Right lung (tissue), 5 donors: ENCODE measurements around the gene ATP8B4. TPM values are rescaled to one million over a fixed set of nuclear protein-coding genes. Genes with fewer than 3 reads are reported as not detected.
"Not testable (repeated sequence)": the region's sequence is repeated elsewhere in the genome, so short reads cannot be mapped to it uniquely, and the experiment has no call there.

ENCODE experiments used
- DNase-seq, 2 donors: peaks; one replicate each; pipeline ENCODE4 v3.0.0-alpha.2; 2013
- polyA plus RNA-seq, 5 donors: library from polyadenylated mRNA; unstranded; fragments of 120-200 nt; gene quantifications; one replicate each; pipeline versions ENCODE4 v1.2.1 to v1.2.3, GENCODE V29; 2013; ENCODE audit warnings: inconsistent platforms in 1 of 5, low replicate concordance in 1 of 5; ENCODE audit not compliant: insufficient read length in 5 of 5, insufficient read depth in 1 of 5

The ATP8B4 gene
- polyA plus RNA-seq, 5 donors = 1.7 to 3.0 (median 2.2) TPM

DNA sequence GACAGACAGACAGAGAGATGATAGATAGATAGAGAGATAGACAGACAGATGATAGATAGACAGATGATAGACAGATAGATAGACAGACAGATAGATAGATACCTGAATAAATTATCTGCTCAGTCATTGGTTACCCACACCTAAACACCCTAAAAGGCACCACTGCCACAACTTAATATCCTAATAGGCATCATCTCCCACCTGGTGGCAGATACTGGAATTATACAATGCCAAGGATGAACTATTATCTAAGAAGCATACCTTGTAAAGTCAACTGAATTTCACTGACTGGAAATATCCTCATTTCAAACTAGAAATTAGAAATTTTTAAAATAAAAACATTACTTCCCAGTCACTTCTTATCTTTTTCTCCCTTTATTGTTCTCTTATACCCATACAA, 19.4 kb upstream of the ATP8B4 start:
- no peak for DNase-seq

DNA sequence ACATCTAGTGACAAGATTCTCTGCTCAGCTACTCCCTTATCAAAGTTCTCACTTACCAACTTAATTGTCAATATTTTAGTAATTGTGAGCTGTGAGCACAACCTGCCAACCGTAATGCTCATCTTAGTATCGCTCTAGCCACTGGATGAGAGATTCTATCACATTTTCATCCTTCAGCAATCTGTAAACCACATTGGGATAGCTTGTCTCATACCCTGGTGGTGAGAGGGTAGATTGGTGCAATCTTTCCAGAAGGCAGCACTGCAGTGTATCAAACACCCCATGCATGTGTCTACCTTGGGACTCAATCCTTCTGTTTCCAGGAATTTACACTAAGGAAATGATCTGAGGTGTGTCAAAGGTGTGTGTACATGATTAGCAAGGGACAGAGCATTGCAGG, 18.9 kb upstream of the ATP8B4 start:
- no peak for DNase-seq

DNA sequence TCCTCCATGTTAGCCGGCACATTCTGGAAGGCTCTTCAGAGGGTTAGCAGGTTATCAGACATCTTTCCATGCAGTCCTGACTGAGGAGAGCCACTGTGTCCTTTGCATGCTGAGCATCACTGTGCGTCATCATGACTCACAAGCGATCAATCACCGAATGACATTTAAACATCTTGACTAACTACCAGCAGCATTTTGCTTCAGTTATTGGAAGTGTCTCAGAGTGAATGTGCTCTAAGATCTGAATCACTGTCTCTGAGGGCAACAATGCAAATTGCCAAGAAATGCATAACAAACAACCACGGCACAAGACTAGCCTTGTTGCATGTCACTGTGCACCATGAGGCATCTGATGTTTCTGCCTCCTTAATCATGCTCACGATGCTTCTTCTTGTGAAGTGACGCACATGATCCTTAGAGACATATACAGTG, 18.3 kb upstream of the ATP8B4 start:
- no peak for DNase-seq

GRCh38 chr15:50135031-50135551, 16.1 kb upstream of the ATP8B4 start:
- no peak for DNase-seq

- no peak for DNase-seq
These were observed 15.5 kb upstream of the ATP8B4 start for GRCh38 chr15:50134524-50135024.

DNA sequence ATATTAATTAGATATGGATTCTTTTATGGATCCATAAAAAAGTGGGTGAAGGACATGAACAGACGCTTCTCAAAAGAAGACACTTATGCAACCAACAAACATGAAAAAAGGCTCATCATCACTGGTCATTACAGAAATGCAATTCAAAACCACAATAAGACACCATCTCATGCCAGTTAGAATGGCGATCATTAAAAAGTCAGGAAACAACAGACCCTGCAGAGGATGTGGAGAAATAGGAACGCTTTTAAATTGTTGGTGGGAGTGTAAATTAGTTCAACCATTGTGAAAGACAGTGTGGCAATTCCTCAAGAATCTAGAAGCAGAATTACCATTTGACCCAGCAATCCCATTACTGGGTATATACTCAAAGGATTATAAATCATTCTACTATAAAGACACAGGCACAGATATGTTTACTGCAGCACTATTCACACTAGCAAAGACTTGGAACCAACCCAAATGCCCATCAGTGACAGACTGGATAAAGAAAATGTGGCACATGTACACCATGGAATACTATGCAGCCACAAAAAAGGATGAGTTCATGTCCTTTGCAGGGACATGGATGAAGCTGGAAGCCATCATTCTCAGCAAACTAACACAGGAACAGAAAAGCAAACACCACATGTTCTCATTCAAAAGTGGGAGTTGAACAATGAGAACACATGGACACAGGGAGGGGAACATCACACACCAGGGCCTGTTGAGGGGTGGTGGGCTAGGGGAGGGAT, 13.4 kb upstream of the ATP8B4 start:
- not testable (repeated sequence) for DNase-seq

DNA sequence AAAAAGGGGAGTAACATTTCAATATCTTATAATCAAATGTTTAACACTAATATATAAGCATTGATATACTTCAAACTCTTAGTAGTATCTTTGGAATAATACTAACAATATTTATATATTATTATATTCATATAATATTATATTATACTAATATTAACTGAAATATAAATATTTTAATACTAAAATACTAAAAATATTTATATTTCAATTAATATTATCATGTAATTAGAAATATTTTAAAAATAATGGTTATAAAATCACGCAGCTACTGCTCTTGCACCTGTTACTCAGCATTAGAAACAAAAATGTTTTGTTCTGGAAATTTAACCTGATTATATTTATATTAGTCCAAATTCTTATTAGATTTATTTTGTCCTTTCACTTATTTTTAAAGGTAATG, 12.6 kb upstream of the ATP8B4 start:
- DNase-seq = no peak

GRCh38 chr15:50128266-50128665, 9.2 kb upstream of the ATP8B4 start:
- DNase-seq = no peak

GRCh38 chr15:50127255-50127777, 8.3 kb upstream of the ATP8B4 start:
- DNase-seq = no peak

DNA sequence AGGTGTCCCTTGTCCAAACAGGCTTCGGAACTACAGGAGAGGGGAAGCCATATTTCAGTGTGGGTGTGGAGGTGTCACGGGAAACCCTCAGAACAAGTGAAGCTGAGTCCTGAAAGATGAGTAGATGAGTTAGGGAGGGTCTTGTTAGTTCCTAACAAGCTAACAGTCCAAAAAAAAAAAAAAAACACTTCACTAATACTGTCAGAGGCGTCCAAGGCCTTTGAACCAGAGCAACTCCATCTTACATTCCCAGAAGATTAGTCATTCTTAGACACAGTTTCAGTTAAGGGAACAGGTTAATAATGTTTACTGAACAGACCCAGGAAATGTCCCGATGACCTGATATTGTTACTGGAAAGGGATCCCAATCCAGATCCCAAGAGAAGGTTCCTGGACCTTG, 7.0 kb upstream of the ATP8B4 start:
- DNase-seq = no peak

- DNase-seq = no peak
These were observed 5.6 kb upstream of the ATP8B4 start for GRCh38 chr15:50124631-50125030.

GRCh38 chr15:50123861-50124557, 5.0 kb upstream of the ATP8B4 start:
- no peak for DNase-seq

GRCh38 chr15:50120729-50121128, 1.7 kb upstream of the ATP8B4 start:
- DNase-seq = no peak

DNA sequence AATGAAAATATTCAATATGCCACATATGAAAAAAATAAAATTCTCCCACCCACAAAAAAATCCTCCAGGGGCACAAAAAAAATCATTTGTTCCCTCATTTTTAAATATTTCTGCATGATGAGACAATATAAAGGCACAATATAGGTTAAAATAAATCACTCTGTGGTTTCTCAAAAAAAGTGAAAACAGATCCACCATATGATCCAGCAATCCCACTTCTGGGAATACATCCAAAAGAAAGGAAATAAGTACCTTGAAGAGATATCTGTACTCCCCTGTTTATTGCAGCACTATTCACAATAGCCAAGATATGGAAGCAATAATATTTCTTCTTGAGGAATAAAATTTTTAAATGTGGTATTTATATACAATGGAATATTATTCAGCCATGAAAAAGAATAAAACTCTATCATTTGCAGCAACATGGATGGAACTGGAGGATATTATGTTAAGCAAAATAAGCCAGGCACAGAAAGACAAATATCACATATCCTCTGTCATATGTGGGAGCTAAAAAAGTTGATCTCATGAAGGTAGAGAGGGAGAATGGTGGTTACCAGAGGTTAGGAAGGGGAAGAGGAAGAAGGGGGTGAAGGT, 1.5 kb downstream of the ATP8B4 start:
- DNase-seq = no peak

- DNase-seq = no peak
These were observed 2.6 kb downstream of the ATP8B4 start for GRCh38 chr15:50116477-50116876.

- no peak for DNase-seq
These were observed 4.8 kb downstream of the ATP8B4 start for GRCh38 chr15:50113992-50114780.

GRCh38 chr15:50113187-50113505, 5.9 kb downstream of the ATP8B4 start:
- no peak for DNase-seq

DNA sequence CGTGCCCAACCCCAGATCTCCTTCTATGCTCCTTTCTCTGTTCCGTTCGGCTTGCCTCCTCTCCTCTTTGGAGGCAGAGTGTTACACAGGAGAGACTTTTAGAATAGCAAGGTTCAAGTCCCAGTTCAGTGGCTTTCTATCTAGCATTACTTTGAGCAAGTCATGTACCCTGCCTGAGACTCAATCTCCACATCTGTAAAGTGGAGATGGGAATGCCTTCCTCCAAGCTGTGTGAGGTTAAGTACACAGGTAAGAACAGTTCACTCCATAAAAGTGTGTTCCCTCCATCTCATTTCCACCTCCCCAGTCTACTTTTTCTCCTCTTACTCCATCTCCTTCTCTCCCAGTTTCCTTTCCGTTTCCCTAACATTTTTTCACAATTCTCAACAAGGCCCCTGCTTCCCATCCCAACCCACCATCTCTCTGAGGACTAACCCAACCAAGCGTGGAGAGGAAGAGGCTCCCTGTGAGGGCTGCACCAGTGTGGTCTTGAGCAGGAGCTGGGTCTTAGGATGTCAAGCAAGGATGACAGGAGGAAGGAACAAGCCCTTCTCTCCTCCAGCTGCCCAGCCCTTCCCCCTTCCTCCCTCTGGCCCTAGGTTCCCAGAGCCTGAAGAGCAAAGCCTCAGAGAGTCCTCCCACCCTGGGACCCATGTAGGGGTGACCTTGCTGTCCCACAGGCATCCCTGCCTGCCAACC, 6.4 kb downstream of the ATP8B4 start:
- DNase-seq = no peak

GRCh38 chr15:50110285-50110684, 8.7 kb downstream of the ATP8B4 start:
- DNase-seq = no peak

GRCh38 chr15:50109076-50109987, 9.7 kb downstream of the ATP8B4 start:
- no peak for DNase-seq
